DMS114 treated with DMSO at 0.1 percent for 48 hours (cell line): ENCODE data around the gene AP2M1.
"Not testable (repeated sequence)": the region's sequence is repeated elsewhere in the genome, so short reads cannot be mapped to it uniquely, and the experiment has no call there.

Experiments
- DNase-seq: peaks from one replicate; lab custom pipeline; 2025; ENCODE audit not compliant: unreplicated experiment; lab: John Stamatoyannopoulos, UW

The AP2M1 gene

GRCh38 chr3:184156522-184156955 lies 18.1 kb upstream of the AP2M1 start:
- no peak for DNase-seq

- no peak for DNase-seq
Observed at GRCh38 chr3:184157206-184157605, 17.4 kb upstream of the AP2M1 start.

GRCh38 chr3:184158404-184158803 lies 16.3 kb upstream of the AP2M1 start:
- no peak for DNase-seq

- DNase-seq = no peak
Observed at GRCh38 chr3:184160456-184160855, 14.2 kb upstream of the AP2M1 start.

- DNase-seq = not testable (repeated sequence)
Observed at GRCh38 chr3:184162571-184163070, 12.0 kb upstream of the AP2M1 start.

GRCh38 chr3:184164648-184165330 lies 9.9 kb upstream of the AP2M1 start:
- DNase-seq = no peak

GRCh38 chr3:184165543-184165942 lies 9.1 kb upstream of the AP2M1 start:
- no peak for DNase-seq

GRCh38 chr3:184166671-184167070 lies 8.0 kb upstream of the AP2M1 start:
- no peak for DNase-seq

- DNase-seq = no peak
Observed at GRCh38 chr3:184167786-184168185, 6.9 kb upstream of the AP2M1 start.

- DNase-seq = no peak
Observed at GRCh38 chr3:184168363-184169120, 6.1 kb upstream of the AP2M1 start.

- no peak for DNase-seq
Observed at GRCh38 chr3:184169896-184170875, 4.5 kb upstream of the AP2M1 start.

GRCh38 chr3:184171562-184171961 lies 3.1 kb upstream of the AP2M1 start:
- no peak for DNase-seq

GRCh38 chr3:184172681-184173373 lies 1.8 kb upstream of the AP2M1 start:
- DNase-seq = no peak

- DNase-seq = no peak
Observed at GRCh38 chr3:184173374-184173722, 1.3 kb upstream of the AP2M1 start.

- DNase-seq = no peak
Observed at GRCh38 chr3:184174284-184174645, 390 bp upstream of the AP2M1 start.

GRCh38 chr3:184175506-184175905 lies 851 bp downstream of the AP2M1 start:
- no peak for DNase-seq

GRCh38 chr3:184175981-184176376 lies 1.3 kb downstream of the AP2M1 start:
- DNase-seq = no peak

- no peak for DNase-seq
Observed at GRCh38 chr3:184176377-184177330, 2.0 kb downstream of the AP2M1 start.

GRCh38 chr3:184177331-184177731 lies 2.7 kb downstream of the AP2M1 start:
- no peak for DNase-seq
